Epithelial cell of proximal tubule (primary cell): ENCODE results near the gene FAN1. TPM values are rescaled to one million over a fixed set of nuclear protein-coding genes. Genes with fewer than 3 reads are reported as not detected.
A peak's percentile ranks its signal among the peaks of the same experiment; 100 is the strongest.

Experiments
- DNase-seq: peaks from one replicate; pipeline ENCODE4 v3.0.0-alpha.2; 2011; ENCODE audit warnings: low read depth
- H3K4me3 ChIP-seq: 2 replicates; pipeline ENCODE4 v1.5.1; 2011; ENCODE audit warnings: low read depth, mild to moderate bottlenecking, low read length
- CTCF ChIP-seq: conservative IDR thresholded peaks from 2 replicates; pipeline ENCODE4 v1.5.1; 2012; ENCODE audit warnings: low read depth, mild to moderate bottlenecking, low read length
- total RNA-seq: library from RNA; depleted of rRNA; stranded (reverse); fragments of >200 nt; gene quantifications from 2 replicates; pipeline ENCODE4 v1.2.3, GENCODE V29; 2015

FAN1 gene
- total RNA-seq, 1 donor from 2014 or later = 9.1 TPM

DNA sequence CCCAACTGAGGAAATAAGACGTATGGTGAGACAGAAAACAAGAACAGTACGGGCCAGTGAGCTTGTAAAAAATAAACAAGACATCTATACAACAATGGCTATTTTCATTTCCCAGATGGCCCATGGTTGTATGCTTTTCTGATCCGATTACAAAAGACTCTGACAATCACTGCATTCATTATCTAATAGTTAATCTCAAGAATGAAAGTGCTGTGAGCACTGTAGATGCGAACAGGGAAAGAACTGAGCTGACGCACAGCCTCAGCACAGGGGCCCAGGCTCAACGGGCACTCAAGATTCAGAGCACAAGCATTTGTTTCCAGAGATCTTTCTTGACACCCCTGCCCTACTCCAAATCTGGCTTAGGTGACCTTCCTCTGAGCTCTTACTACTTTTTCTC is 80.8 kb downstream of the FAN1 start:
- TF ChIP-seq CTCF = no peak
- no peak for DNase-seq
- peak overlapping the region; percentile 8 for H3K4me3 ChIP-seq

GRCh38 chr15:30985081-30985531 is 81.4 kb downstream of the FAN1 start:
- peak overlapping the region; percentile 8 for H3K4me3 ChIP-seq
- no peak for TF ChIP-seq CTCF
- no peak for DNase-seq

DNA sequence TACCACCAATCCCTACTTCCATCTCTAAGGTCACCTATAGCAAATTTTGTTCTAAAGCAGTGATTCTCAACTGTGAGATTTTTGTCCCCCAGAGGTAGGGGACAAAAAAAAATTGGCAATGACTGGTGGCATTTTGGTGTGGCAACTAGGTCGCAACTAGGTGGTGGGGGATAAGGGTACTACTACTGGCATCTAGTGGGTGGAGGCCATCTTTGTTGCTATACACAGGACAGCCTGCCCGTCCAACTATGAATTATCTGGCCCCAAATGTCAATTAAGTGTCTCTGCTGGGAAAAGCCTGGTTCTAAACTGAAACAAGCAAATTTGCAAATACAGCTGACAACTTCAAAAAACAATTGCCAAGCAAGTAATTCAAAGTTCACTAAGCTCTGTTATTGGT is 86.3 kb downstream of the FAN1 start:
- no peak for TF ChIP-seq CTCF
- no peak for DNase-seq
- H3K4me3 ChIP-seq = peak overlapping the region; percentile 74

DNA sequence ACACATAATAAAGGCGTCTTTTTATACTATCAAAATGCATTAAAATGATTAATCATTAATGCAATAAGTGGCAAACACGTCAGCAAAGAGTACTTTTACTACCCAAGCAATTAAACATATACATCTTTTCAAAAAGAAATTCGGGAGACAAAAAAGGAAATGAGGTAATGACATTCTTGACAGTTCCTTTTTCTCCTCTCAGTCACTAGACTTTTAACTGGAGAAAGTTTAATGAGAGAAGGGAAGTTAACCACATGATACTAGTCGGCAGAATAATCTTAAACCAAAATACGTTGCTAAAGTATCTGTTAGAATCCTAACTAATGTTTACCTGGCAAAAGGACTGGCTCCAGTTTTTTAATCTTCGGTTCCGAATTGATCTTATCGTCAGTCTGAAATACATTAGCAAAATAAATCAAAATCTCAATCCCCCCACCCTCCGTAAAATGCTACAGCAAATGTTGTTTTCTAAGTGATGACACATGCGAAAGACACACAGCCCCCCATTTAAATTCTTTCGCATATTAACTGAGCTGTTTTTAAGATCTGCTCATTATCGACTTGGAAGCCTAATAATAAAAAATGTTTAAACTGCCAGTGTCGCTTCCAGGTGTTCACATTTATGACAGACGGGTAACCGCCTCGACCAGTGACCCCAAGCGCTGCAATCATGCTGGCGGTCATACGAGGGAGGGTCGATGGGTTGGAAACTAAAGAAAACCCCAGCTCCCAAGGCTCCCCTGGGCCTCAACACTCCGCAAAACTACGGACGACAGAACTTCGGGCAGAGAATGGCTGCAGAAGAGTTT is 86.9 kb downstream of the FAN1 start:
- TF ChIP-seq CTCF = no peak
- no peak for DNase-seq
- peak overlapping the region; percentile 74 for H3K4me3 ChIP-seq

DNA sequence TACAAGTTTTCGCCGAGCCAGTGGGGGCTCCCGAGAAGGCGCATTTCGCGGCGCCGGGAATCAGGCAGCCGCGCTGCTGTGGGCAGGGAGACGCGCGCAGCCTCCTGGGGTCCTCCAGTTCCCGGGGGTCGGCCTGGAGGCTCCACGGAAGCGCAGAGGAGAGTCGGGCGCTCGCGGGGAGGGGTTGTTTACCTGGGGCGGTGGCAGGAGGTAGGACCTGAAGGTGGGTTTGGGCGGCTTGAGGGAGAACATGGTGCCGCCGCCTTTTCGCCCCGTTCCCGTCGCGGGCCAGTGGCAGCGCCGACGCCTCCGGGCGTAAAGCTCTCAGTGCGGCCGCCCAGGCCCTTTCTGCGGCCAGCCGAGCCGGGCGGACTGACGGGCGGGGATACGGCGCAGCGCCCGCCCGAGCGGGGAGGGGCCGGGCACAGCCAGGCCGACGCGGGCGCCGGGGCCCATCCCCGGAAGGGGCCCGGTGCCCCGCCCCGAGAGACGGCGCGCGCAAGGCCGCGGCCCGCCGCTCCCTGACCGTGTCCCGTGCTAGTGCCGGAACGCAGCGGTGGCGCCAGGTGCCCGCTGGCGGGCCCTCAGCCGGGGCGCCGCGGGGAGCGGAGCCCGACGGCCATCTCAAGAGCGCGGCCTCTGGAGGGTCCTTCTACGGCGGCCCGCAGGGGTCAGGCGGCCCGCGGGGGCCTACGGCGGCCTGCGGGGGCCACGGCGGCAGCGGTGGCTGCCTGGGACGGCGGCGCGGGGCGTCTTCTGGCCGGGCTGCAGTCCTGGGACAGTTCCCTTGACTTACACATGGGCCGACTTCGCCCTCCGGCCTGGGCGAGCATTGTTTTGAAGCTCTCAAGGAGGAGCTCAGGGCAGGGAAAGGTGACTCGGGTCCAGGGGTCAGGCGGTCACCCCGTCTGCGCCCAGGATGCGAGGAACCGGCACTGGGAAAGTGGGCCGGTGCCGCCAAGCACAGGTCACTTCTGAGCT is 87.8 kb downstream of the FAN1 start, which contains the start of gene MTMR10:
TSS of gene MTMR10 (minus strand) at position 374 of the 981 bp plus-strand sequence. CDS start at position 252, 122 bp downstream.
- DNase-seq = no peak
- no peak for TF ChIP-seq CTCF

DNA sequence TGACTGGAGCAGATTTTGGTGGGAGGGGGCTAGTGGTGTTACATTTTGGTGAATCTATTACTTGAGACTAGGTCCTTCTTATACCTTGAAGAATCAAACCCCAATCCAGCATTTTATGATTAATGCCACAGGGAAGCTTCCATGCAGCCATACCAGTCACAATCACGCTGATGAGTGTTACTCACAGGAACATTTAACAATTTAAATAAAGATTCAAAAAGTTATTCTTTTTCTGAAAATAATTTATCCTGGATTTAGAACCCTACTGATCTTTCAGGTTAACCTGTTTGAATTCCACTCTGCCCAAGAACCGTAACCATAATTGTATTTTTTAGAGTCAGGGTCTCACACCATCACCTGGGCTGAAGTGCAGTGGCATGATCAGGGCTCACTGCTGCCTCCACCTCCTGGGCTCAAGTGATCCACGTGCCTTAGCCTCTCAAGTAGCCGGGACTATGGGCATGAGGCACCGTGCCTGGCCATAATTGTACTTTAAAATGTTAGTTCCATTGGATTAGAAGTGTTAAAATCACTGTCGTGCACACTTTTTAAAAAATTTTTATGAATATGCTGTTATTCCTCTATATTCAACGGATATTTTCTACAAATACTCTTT is 88.6 kb downstream of the FAN1 start:
- no peak for DNase-seq
- H3K4me3 ChIP-seq = peak overlapping the region; percentile 74
- no peak for TF ChIP-seq CTCF

More for the DNA sequence above, 87.8 kb downstream of the FAN1 start, which contains the start of gene MTMR10:
- peak within 1 kb of the TSS; percentile 74 for H3K4me3 ChIP-seq

Other genes starting within 250 kb of the FAN1 start
- 18.1 and 19.0 TPM in 2 replicates for gene MTMR10, start 87.7 kb downstream of the FAN1 start, total RNA-seq
- not detected in 2 replicates for gene TRPM1, start 197.8 kb downstream of the FAN1 start, total RNA-seq